PC-9 (cell line): Measurements from ENCODE around the gene KCNK7.

ENCODE experiments used
- CTCF ChIP-seq: fragments of 200-600 bp; sonication (generic); conservative IDR thresholded peaks from 2 replicates; pipeline ENCODE4 v1.6.1; 2017; ENCODE audit warnings: mixed run types, antibody characterized with exemption, mild to moderate bottlenecking, moderate library complexity
- EZH2 ChIP-seq: fragments of 200-600 bp; sonication (generic); IDR thresholded peaks from 2 replicates; pipeline ENCODE4 v1.8.0; 2017; ENCODE audit warnings: antibody characterized with exemption, low read depth

- TF ChIP-seq CTCF (no peak), EZH2 (no peak)
Observed at GRCh38 chr11:65643971-65644370, 48.4 kb upstream of the KCNK7 start.
